Measurements from ENCODE around the gene AMIGO3. TPM values are rescaled to one million over a fixed set of nuclear protein-coding genes. Genes with fewer than 3 reads are reported as not detected.

The AMIGO3 gene
- total RNA-seq, 1 experiment from 2014 or later: 0.32 TPM

- Histone ChIP-seq H3K27me3 (ENCODE audit: insufficient read depth, low read length) (no peaks in the 10 kb centered on the region), H3K4me1 (ENCODE audit: control insufficient read depth in 1 of 2, insufficient read depth in 2 of 2, low read length in 2 of 2) (peaks cover 10 to 46% of the 10 kb centered on the region in 2 experiments; a peak in 3 of 4 replicates), H3K36me3 (ENCODE audit: control insufficient read depth in 1 of 2, insufficient read depth in 2 of 2, low read length in 2 of 2) (peaks cover 0 to 4% of the 10 kb centered on the region in 2 experiments; a peak in 1 of 4 replicates), H2AFZ (ENCODE audit: low read depth, low read length, poor library complexity, severe bottlenecking) (no peak overlapping the region), H3K9me3 (ENCODE audit: control insufficient read depth in 1 of 2, insufficient read depth in 1 of 2, low read depth in 1 of 2, low read length in 2 of 2) (no peaks in the 10 kb centered on the region), H3K9ac (ENCODE audit: low read length) (no peak overlapping the region), H3K79me2 (ENCODE audit: insufficient read depth, low read length) (peaks cover 18% of the 10 kb centered on the region), H3K4me2 (ENCODE audit: low read length) (no peak overlapping the region), H3K9me2 (ENCODE audit: insufficient read depth) (no peaks in the 10 kb centered on the region), H3K27ac (ENCODE audit: low read depth, low read length) (no peak overlapping the region), H3K4me3 (replicated peaks in 1 of 2; ENCODE audit: low read depth in 1 of 2, low read length in 2 of 2) (no peak overlapping the region), H4K20me1 (ENCODE audit: insufficient read depth) (no peaks in the 10 kb centered on the region)
- DNase-seq (ENCODE audit: low read depth, low spot score): no peak
- BruUV-seq (replicated peaks): no TSS peak
- POLR2A ChIA-PET: interaction anchor here (3.1 kb wide), 1 partner anchor 131 kb away, joined by 26 read pairs; no protein-coding TSS in a partner anchor
- ATAC-seq: no peak
- intact Hi-C loops (cut with micrococcal nuclease): loop anchor here (1.0 to 5.0 kb wide), 3 partner anchors 132 to 217 kb away; partner anchors contain the start of gene DAG1
- RAD21 ChIA-PET (ENCODE audit: low non-redundant PET in 1 of 2, low total read pairs in 2 of 2, uncharacterized antibody in 2 of 2, unreplicated experiment in 2 of 2): interaction anchor here (2.8 to 3.6 kb wide), 2 partner anchors 131 kb away, joined by 42 to 49 read pairs; no protein-coding TSS in a partner anchor
- TF ChIP-seq ZBTB33 (IDR thresholded peaks at IDR 0.05; ENCODE audit: extremely low read depth, insufficient replicate concordance, low read length) (no peak), EZH2phosphoT487 (IDR thresholded peaks at IDR 0.05; ENCODE audit: borderline replicate concordance) (no peak), POLR2AphosphoS5 (IDR thresholded peaks at IDR 0.05; ENCODE audit: low read depth, low read length) (no peak), ATF3 (IDR thresholded peaks at IDR 0.05) (no peak), CEBPB (IDR thresholded peaks at IDR 0.05; ENCODE audit: low read depth) (no peak), SRF (IDR thresholded peaks at IDR 0.05; ENCODE audit: low read depth) (no peak), POLR2A (IDR thresholded peaks at IDR 0.05; ENCODE audit: borderline replicate concordance, extremely low read depth, insufficient read depth, insufficient read length) (no peak), TCF7L2 (IDR thresholded peaks at IDR 0.05; ENCODE audit: borderline replicate concordance, extremely low read depth, insufficient read depth, insufficient read length) (no peak), CBX3 (IDR thresholded peaks at IDR 0.05; ENCODE audit: low read depth) (no peak), MAX (IDR thresholded peaks at IDR 0.05) (no peak), ZNF274 (IDR thresholded peaks at IDR 0.05; ENCODE audit: low read depth, low read length) (no peak), EZH2 (IDR thresholded peaks at IDR 0.05) (no peak), YY1 (IDR thresholded peaks at IDR 0.05; ENCODE audit: extremely low read depth, insufficient replicate concordance, low read depth, low read length) (no peak), CTCF (IDR thresholded peaks at IDR 0.05 in 2 of 3, conservative IDR thresholded peaks at IDR 0.05 in 1 of 3; ENCODE audit: borderline replicate concordance in 1 of 3, insufficient read depth in 1 of 3, low read depth in 2 of 3, low read length in 2 of 3) (no peak), SIN3A (IDR thresholded peaks at IDR 0.05; ENCODE audit: low read depth) (no peak), JUND (IDR thresholded peaks at IDR 0.05) (no peak), SP1 (IDR thresholded peaks at IDR 0.05; ENCODE audit: low read depth) (no peak), ELF1 (IDR thresholded peaks at IDR 0.05; ENCODE audit: borderline replicate concordance, low read depth) (no peak), FOSL1 (IDR thresholded peaks at IDR 0.05; ENCODE audit: low read depth) (no peak), RAD21 (IDR thresholded peaks at IDR 0.05; ENCODE audit: low read depth) (no peak)
- CTCF ChIA-PET: interaction anchor here (0.7 to 3.3 kb wide), 5 partner anchors 98 to 255 kb away, joined by 3 to 159 read pairs (median 10); no protein-coding TSS in a partner anchor
These were observed 48.6 kb downstream of the AMIGO3 start for GRCh38 chr3:49670940-49671290.

All from HCT116 (cell line).